CD4-positive, alpha-beta T cell (primary cell): Measurements from ENCODE around the gene SFSWAP. TPM values are rescaled to one million over a fixed set of nuclear protein-coding genes. Genes with fewer than 3 reads are reported as not detected.
A peak's percentile ranks its signal among the peaks of the same experiment; 100 is the strongest.

Experiments used
- ATAC-seq: fragments of 200-7000 bp; cut with Tn5 transposase; one replicate; pipeline ENCODE4 v1.10.0; 2022; ENCODE audit warnings: mild to moderate bottlenecking; ENCODE audit not compliant: poor library complexity
- CTCF ChIA-PET: fragments of 350-600 bp; sonication (Branson Sonifier 250); formaldehyde crosslinking; loops from one replicate; lab custom pipeline; 2021; ENCODE audit warnings: antibody characterized with exemption, inconsistent platforms; lab: Charles Lee
- POLR2A ChIA-PET: fragments of 350-600 bp; sonication (Branson Sonifier 250); formaldehyde crosslinking; loops from one replicate; lab custom pipeline; 2021; ENCODE audit warnings: antibody characterized with exemption, inconsistent platforms; lab: Charles Lee
- DNase-seq, 14 experiments: peaks; one replicate each; pipeline ENCODE4 v3.0.0-alpha.2; 2013 to 2020; ENCODE audit warnings: mixed read lengths in 2 of 14
- H3K27ac ChIP-seq, 2 donors: one replicate each; pipeline versions ENCODE4 v1.5.1 to v1.7.0; 2013; ENCODE audit warnings: low read length in 2 of 2, low read depth in 1 of 2, mild to moderate bottlenecking in 1 of 2
- H3K27me3 ChIP-seq, 2 experiments: 1 replicate in 1 of 2; 2 replicates in 1 of 2; pipeline versions ENCODE4 v1.6.1 to v1.7.0; 2013; ENCODE audit warnings: low read length in 2 of 2, control low read depth in 1 of 2, mild to moderate bottlenecking in 1 of 2, moderate library complexity in 1 of 2; ENCODE audit not compliant: insufficient read depth in 2 of 2, control insufficient read depth in 1 of 2
- H3K36me3 ChIP-seq: one replicate; pipeline ENCODE4 v1.6.1; 2013; ENCODE audit warnings: low read length, control low read depth; ENCODE audit not compliant: insufficient read depth
- H3K4me1 ChIP-seq: one replicate; pipeline ENCODE4 v1.6.1; 2013; ENCODE audit warnings: low read length, control low read depth; ENCODE audit not compliant: insufficient read depth
- H3K4me3 ChIP-seq: one replicate; pipeline ENCODE4 v1.5.1; 2013; ENCODE audit warnings: mild to moderate bottlenecking, low read length, moderate library complexity
- H3K9me3 ChIP-seq, 2 experiments: 1 replicate in 1 of 2; 2 replicates in 1 of 2; pipeline versions ENCODE4 v1.6.1 to v1.7.0; 2013; ENCODE audit warnings: low read length in 2 of 2, mild to moderate bottlenecking in 2 of 2, control low read depth in 1 of 2, moderate library complexity in 1 of 2; ENCODE audit not compliant: control insufficient read depth in 1 of 2, insufficient read depth in 1 of 2
- H3K27ac Mint-ChIP-seq: one replicate; pipeline ENCODE4 v1.8.0; 2020; ENCODE audit warnings: mixed read lengths
- H3K27me3 Mint-ChIP-seq: one replicate; pipeline ENCODE4 v1.8.0; 2021; ENCODE audit warnings: mixed read lengths
- H3K36me3 Mint-ChIP-seq: one replicate; pipeline ENCODE4 v1.8.0; 2021; ENCODE audit warnings: low read depth, mixed read lengths
- H3K4me1 Mint-ChIP-seq: one replicate; pipeline ENCODE4 v1.8.0; 2021; ENCODE audit warnings: low read depth, mixed read lengths
- H3K4me3 Mint-ChIP-seq: one replicate; pipeline ENCODE4 v1.8.0; 2020; ENCODE audit warnings: mild to moderate bottlenecking, mixed read lengths
- H3K9me3 Mint-ChIP-seq: one replicate; pipeline ENCODE4 v1.8.0; 2020; ENCODE audit warnings: mixed read lengths
- CTCF ChIP-seq: fragments of 200-600 bp; IDR thresholded peaks from one replicate; pipeline ENCODE4 v1.8.0; 2022; ENCODE audit warnings: antibody characterized with exemption, mild to moderate bottlenecking
- intact Hi-C, 2 experiments: fragments of 100-400 bp; cut with DNase I in 1 of 2; cut with micrococcal nuclease in 1 of 2; formaldehyde crosslinking; loops; one replicate each; pipeline versions ENCODE4 v1.15.1 to v1.9.0; 2023 to 2025; cut with DNase I, micrococcal nuclease
- total RNA-seq, 174 experiments: library from RNA in 2 of 174; stranded (reverse) in 2 of 174; gene quantifications; one replicate each; pipeline ENCODE4 v1.2.3 and lab custom pipeline; 2021 to 2026

SFSWAP gene
- total RNA-seq, 2 experiments from 2014 or later: 88.7 to 98.4 TPM

GRCh38 chr12:131826097-131826928 is 115.4 kb downstream of the SFSWAP start:
- ATAC-seq (no peak), DNase-seq (no peak)
- ChIA-PET POLR2A (no interaction called here), CTCF (no interaction called here)
- no peaks in the 10 kb centered on the region for H3K9me3 Mint-ChIP-seq
- H3K4me3 Mint-ChIP-seq: peak overlapping the region; percentile 20
- H3K9me3 ChIP-seq: peaks cover 0 to 17% of the 10 kb centered on the region in 2 experiments
- peaks cover 13% of the 10 kb centered on the region for H3K4me1 Mint-ChIP-seq
- intact Hi-C loops: no loop called here
- H3K36me3 ChIP-seq: no peaks in the 10 kb centered on the region
- no peaks in the 10 kb centered on the region for H3K36me3 Mint-ChIP-seq
- peaks cover 28% of the 10 kb centered on the region for H3K4me1 ChIP-seq
- H3K27me3 ChIP-seq: peaks cover 28 to 47% of the 10 kb centered on the region in 2 experiments
- TF ChIP-seq CTCF: no peak
- H3K27ac ChIP-seq: no peak overlapping the region
- no peak overlapping the region for H3K4me3 ChIP-seq
- no peak overlapping the region for H3K27ac Mint-ChIP-seq
- peaks cover 56% of the 10 kb centered on the region for H3K27me3 Mint-ChIP-seq

GRCh38 chr12:131827961-131828534 is 117.2 kb downstream of the SFSWAP start, which contains the start of gene MMP17:
TSS of gene MMP17 (plus strand) at chr12:131828393. CDS start at chr12:131828495, 102 bp downstream.
- H3K4me1 ChIP-seq: peaks cover 28% of the 10 kb centered on the region
- no peaks in the 10 kb centered on the region for H3K36me3 Mint-ChIP-seq
- intact Hi-C loops: no loop called here
- peak within 1 kb of the TSS; percentile 74 for H3K4me3 Mint-ChIP-seq
- no peaks in the 10 kb centered on the region for H3K36me3 ChIP-seq
- ATAC-seq: peak; percentile 74
- no peak within 1 kb of the TSS for H3K27ac Mint-ChIP-seq
- H3K4me1 Mint-ChIP-seq: peaks cover 13% of the 10 kb centered on the region
- peak within 1 kb of the TSS; percentile 35 for H3K4me3 ChIP-seq
- H3K27me3 Mint-ChIP-seq: peaks cover 59% of the 10 kb centered on the region
- TF ChIP-seq CTCF: no peak
- H3K27ac ChIP-seq: no peak within 1 kb of the TSS
- peaks cover 30 to 47% of the 10 kb centered on the region in 2 experiments for H3K27me3 ChIP-seq
- DNase-seq: peak in 3 of 14 experiments; percentile 40 to 72 (median 66)
- no peaks in the 10 kb centered on the region for H3K9me3 Mint-ChIP-seq
- ChIA-PET CTCF (no interaction called here), POLR2A (no interaction called here)
- peaks cover 0 to 17% of the 10 kb centered on the region in 2 experiments for H3K9me3 ChIP-seq

- ChIA-PET POLR2A (no interaction called here), CTCF (no interaction called here)
- Mint-ChIP-seq H3K4me1 (peaks cover 13% of the 10 kb centered on the region), H3K27me3 (peaks cover 63% of the 10 kb centered on the region), H3K4me3 (peak overlapping the region; percentile 74), H3K36me3 (no peaks in the 10 kb centered on the region), H3K27ac (no peak overlapping the region), H3K9me3 (no peaks in the 10 kb centered on the region)
- Histone ChIP-seq H3K4me3 (peak overlapping the region; percentile 35), H3K27me3 (peaks cover 30 to 47% of the 10 kb centered on the region in 2 experiments), H3K4me1 (peaks cover 28% of the 10 kb centered on the region), H3K36me3 (no peaks in the 10 kb centered on the region), H3K9me3 (peaks cover 0 to 17% of the 10 kb centered on the region in 2 experiments), H3K27ac (no peak overlapping the region)
- DNase-seq (peak in 2 of 14 experiments; percentile 15 to 32), ATAC-seq (no peak)
- TF ChIP-seq CTCF: no peak
- intact Hi-C loops: no loop called here
Observed at GRCh38 chr12:131828671-131829355, 117.9 kb downstream of the SFSWAP start.
